HG02623 (cell line): ENCODE data around the gene AIFM2.
"Not testable (repeated sequence)": the region's sequence is repeated elsewhere in the genome, so short reads cannot be mapped to it uniquely, and the experiment has no call there.

ENCODE experiments used
- ATAC-seq: cut with Tn5 transposase; IDR thresholded peaks from one replicate; pipeline ENCODE4 v1.9.1; 2021; ENCODE audit warnings: moderate library complexity; ENCODE audit not compliant: unreplicated experiment

The AIFM2 gene

GRCh38 chr10:70123817-70124216 is 8.8 kb downstream of the AIFM2 start:
- no peak for ATAC-seq

DNA sequence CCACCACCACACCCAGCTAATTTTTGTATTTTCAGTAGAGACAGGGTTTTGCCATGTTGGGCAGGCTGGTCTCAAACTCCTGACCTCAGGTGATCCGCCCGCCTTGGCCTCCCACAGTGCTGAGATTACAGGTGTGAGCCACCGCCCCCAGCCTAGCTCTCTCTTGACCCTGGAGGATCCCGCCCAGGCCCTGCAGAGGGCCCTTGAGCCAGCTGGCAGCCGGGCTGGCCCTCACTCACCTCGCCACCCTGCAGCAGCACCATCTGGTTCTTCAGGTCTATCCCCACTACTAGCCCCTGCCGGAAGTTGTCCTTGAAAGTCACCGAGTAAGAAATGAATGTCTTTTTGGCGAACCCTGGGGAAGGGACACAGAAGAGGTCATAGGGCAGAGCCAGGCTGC is 9.5 kb downstream of the AIFM2 start:
- ATAC-seq, result not testable (repeated sequence)

GRCh38 chr10:70122742-70123141 is 9.9 kb downstream of the AIFM2 start:
- no peak for ATAC-seq

DNA sequence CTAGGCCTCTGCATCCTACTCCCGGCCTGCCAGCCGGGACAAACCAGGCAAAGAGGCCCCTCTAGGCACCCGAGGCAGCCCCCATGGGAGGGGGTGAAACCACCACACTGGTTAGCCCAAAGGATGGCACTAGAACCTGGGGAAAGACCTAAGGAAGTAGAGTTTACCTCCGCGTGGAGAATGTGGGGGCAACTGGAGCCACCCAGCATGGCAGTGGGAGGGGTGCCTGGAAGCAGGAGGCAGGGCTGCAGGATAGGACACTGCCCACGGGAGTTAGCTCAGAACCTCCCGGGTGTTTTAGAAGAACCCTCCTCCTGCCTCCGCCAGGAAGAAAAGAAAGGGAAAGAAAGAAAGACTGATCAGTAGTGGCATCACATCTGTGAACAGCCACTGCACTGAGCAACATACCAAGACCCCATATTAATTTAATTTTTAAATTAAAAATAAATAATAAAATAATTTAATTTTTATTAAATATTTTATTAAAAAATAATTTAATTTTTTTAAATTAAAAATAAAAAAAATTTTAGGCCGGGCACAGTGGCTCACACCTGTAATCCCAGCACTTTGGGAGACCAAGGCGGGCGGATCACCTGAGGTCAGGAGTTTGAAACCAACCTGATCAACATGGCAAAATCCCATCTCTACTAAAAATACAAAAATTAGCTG is 11.2 kb downstream of the AIFM2 start:
- ATAC-seq, result no peak

DNA sequence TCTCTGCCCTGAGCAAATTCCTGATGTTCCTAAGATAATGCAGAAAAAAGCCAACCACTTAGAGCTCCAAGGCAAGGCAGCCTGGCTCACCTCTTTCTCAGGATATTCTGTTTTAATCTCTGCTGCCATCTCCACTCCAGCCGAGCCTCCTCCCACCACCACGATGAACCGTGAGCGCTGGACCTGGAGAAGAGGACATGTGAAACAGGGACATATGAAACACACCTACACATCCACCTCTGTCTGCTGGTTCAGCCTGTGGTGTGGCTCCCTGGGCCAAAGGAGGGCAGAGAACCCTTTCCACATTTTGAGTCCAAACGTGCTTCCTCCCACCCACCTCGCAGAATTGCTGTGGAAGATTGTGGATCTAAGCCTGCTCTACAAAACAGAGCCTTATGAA is 12.2 kb downstream of the AIFM2 start:
- no peak for ATAC-seq

- ATAC-seq, result no peak
Measured at GRCh38 chr10:70119623-70120022, 13.0 kb downstream of the AIFM2 start.

- no peak for ATAC-seq
Measured at GRCh38 chr10:70119197-70119596, 13.4 kb downstream of the AIFM2 start.

DNA sequence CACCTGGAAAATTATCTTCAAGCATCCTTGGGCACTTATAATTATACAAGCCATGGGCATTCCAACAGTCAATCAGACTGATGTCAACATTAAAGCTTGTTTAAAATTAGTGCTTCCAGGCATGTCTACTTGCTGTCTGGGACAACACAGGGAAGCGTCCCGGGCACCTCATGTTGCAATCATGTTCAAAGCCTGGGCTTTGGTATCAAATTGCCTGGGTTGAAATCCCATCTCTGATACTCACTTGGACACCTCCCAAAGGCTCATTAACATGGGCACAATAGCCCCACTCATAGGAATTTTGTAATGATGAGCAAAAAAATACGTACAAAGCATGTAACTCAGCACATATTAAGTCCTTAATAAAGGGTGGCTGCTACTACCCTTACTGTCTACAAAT is 14.4 kb downstream of the AIFM2 start:
- ATAC-seq, result no peak

DNA sequence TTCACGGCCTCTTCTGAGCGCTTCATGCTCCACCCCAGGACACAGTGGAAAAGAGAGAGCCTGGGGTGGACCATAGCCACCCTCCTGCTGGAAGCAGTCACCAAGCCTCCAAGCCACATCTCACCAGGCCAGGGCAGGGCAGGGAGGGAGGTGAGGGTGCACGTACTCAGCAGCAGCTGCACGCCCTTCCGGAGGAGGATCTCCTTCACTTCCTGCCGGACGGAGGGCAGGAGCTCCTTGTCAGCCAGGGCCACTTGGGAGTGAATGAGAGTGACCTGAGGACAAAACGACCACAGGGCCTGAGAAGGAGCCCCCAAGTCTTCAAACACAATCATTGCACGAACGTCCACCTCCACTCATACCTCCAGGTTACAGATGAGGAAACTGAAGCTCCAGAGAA is 15.0 kb downstream of the AIFM2 start:
- no peak for ATAC-seq

GRCh38 chr10:70115948-70116682 is 16.5 kb downstream of the AIFM2 start:
- no peak for ATAC-seq

GRCh38 chr10:70114902-70115301 is 17.7 kb downstream of the AIFM2 start:
- no peak for ATAC-seq

DNA sequence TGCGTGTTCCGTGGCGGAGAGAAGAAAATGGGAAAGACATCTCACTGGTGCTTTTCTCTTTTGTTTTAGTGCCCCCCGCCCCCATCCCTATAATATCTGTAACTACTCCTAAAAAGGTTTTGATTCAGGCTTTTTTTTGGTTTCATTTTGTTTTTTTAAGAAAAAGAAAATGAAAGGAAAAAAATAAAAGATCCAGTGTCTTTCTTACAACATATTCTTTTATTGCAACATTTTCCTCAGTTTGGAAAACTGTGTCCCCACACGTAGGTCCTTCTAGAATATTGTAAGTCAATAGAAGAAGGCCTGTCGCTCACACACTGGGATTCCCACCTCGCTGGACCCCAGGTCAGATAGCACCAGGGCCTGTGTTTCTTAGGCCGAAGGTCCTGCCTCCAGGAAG is 20.6 kb downstream of the AIFM2 start:
- ATAC-seq, result no peak

GRCh38 chr10:70111496-70111895 is 21.1 kb downstream of the AIFM2 start:
- no peak for ATAC-seq

- no peak for ATAC-seq
Measured at GRCh38 chr10:70109064-70109729, 23.4 kb downstream of the AIFM2 start.

GRCh38 chr10:70106958-70107791 is 25.4 kb downstream of the AIFM2 start:
- no peak for ATAC-seq

- ATAC-seq, result no peak
Measured at GRCh38 chr10:70101668-70102067, 31.0 kb downstream of the AIFM2 start.

DNA sequence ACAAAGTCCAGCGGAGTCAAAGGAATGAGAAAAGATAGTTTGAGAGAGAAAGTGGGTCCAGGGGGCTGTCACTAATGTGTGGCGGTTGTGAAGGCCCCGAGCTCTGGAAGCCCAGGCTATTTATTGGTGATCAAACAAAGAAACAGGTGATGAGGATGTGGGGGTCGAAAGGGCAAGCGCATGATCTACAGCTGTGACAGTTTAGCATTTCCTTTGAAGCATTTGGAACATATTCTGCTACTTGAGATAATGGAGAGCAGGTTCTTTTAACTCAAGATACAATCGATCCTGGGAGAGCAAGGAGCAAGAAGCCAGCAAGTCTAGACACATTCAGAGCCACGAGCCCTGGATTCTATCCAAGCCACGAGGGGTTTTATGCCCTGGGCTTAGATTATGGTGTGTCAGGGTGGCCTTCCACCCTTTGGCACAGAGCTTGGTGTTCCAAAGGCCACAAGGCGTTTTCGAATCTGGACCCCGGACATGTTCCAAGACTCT is 31.5 kb downstream of the AIFM2 start:
- not testable (repeated sequence) for ATAC-seq

DNA sequence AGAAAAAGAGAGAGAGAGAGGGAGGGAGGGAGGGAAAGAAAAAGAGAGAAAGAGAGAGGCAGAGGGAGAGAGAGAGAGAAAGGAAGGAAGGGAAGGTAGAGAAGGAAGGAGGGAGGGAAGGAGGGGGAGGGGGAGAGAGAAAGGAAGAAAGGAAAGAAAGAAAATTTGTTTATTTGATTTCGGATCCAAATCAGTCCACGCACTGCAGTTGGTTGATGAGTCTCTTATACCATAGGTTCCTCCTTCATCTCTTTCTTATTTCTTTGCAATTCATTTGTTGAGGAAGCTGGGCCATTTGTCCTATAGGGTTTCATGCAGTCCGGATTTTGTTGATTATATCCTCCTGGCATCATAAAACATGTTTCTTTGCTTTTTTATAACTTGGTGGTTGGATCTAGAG is 34.4 kb downstream of the AIFM2 start:
- ATAC-seq, result no peak

DNA sequence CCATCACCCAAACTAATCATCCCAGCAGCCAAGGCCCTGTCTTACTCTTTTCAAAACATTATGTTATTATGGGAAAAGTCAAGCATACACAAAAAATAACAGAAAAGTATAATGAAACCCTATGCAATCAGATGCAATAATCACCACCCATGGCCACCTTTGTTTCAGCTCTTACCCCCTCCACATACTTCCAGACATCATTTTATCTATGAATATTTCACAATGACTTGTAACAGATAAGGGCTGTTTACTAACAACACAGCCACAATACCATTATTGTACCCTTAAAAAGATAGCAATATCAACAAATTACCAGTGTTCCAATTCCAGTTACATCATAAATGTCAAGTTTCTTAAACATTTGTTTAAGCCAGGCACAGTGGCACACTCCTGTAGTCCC is 35.2 kb downstream of the AIFM2 start:
- no peak for ATAC-seq

DNA sequence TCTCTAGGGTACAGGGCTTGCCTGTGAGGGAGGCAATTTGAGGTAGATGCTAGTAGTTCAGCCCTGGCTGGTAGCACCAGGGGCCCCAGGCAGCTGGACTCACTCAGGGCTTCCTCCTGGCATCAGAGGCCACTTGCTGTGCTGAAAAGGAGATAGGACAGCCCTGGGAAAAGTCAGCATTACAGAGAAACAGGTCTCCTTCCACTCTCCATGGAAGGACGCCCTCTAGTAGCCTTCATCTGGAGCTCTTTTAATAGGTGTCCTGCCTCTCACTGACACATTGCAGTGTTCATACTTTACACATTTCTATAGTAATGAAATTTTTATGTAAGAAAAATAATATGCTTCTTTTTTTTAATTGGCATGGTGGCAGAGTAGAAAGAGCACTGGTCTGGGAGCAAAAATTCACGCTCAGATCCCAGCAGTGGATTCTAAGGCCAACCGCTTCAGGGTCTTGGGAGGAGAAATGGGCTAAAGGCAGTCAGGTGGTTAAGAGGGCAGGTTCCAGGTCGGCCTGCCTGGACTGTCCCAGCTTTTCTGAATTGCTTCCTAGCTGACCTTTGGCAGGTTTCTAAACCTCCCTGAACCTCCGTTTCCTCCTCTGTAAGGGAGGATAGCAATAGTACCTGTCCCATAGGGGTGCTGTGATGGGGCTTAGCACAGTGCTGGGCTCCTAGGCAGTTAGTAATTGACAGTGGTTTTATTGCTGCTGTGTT is 35.8 kb downstream of the AIFM2 start:
- no peak for ATAC-seq
